Activated T-cell treated with anti-CD3 and anti-CD28 coated beads for 24 hours (primary cell): ENCODE results near the gene DSTYK.
"Not testable (repeated sequence)": the region's sequence is repeated elsewhere in the genome, so short reads cannot be mapped to it uniquely, and the experiment has no call there.

Experiments
- DNase-seq: peaks from one replicate; pipeline ENCODE4 v3.0.0-alpha.2; 2020; ENCODE audit warnings: low read depth

DSTYK gene

GRCh38 chr1:205220421-205220820 lies 8.9 kb upstream of the DSTYK start:
- no peak for DNase-seq

GRCh38 chr1:205217418-205217817 lies 5.9 kb upstream of the DSTYK start:
- DNase-seq, result no peak

DNA sequence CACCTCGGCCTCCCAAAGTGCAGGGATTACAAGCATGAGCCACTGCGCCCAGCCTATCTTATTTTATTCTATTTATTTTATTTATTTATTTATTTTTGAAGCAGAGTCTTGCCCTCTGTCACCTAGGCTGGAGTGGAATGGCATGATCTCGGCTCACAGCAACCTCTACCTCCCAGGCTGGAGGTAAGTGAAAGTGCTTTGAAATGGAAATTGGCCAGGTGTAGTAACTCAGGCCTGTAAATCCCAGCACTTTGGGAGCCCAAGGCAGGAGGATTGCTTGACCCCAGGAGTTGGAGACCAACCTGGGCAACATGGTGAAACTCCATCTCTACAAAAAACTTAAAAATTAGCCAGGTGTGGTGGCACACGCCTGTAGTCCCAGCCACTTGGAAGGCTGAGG lies 5.1 kb upstream of the DSTYK start:
- DNase-seq, result no peak

DNA sequence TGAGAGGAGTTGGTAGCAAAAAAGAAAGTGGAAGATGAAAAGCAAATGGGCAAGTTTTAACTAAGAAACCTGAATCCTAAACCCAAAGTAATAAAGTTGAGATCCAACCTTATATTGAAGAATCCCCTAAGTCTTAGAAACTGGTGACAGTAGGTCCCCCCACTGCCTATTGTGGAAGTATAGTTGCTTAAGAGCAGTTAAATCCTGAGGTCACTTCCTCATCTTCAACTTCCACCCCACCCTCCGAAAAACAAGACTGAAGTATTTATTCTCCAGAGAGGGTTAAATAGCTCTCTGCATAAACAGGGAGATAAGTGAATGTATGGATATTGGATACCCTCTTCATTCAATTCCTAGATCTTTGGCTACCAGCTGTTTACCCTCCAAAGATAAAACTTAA lies 3.3 kb upstream of the DSTYK start:
- DNase-seq, result no peak

DNA sequence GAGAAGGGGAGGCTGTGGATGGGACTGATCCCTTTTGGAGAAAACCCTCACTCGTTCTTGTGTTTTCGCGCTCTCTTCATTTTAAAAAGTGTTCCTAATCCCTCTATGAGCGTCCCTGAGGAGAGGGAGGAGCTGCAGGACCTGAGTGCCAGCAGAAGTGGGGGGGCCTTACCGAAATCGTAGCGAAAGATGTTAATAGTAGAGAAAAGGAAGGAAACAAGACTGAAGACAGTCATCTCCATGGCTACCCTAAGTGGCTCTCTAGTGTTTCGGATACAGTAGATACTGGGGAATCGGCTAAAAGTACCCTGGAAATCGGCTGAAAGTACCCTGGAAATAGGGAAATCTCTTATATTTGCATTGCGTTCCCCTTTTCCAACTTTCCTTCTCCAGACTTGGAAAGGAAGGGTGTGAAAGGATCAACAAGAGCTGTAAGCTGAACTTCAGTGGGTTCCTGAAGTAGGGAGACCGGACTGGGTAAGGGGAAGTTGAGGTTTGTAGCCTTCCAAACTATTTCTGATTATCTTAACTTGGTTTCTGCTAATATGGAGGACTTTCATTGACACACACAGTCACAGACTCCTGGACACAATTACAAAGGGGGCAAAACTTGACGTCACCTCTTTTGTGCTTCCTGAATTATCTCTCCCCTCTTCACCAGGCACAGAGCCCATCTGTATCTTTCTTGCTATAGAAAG lies 486 bp upstream of the DSTYK start:
- DNase-seq, result no peak

DNA sequence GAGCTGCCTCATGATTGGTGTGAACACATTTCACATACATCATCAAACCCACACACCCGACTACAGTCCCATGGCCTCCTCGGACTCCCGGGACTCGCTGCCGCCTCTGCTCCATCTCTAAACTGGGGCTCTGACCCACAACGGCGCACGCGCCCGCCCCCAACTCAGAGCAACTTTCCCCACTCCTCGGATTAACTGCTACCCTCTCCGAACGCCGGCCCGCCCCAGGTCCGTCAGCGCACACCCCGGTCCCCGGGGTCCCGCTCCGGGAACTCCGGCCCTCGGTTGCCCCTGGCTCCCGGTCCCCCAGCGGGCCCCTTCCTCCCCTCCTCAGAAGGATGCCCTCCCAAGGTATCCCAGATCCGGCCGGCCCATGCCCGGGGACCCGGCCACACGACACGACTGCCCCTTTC lies 740 bp downstream of the DSTYK start:
- peak; percentile 1 for DNase-seq

DNA sequence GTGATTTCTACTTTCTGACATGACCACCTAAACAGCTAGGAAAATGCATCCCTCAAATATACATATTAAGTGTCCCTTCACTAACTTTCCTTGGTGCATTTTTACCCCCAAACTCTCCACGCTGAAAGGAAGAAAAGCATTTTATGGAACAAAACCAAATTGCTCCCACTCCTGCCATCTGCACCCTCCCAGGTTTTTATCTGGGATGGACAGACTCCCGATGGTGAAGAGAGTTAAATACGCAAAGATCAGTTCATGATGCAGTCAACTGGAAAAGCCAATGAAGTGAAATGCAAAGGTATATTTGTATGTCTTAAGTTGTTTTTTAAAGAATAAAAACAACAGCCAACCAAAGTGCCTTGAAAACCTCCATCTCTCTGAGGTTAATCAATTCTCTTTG lies 2.7 kb downstream of the DSTYK start:
- no peak for DNase-seq

DNA sequence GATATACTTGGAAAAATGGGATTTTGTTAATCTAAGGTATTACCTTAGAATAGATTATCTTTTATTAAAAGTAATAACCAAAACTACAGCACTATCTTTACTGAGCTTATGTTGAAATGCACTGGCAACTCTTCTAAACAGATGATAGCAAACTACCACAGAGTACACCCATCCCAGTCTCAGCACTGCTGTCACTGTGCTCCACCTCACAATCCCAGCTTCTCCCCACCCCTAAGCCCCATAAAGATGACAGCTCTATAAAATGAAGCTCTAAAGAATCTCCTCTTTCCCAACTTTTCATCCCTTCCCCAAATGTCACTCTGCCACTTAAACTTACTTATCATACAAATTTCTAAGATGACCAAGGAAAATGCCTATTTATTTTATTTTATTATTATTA lies 6.4 kb downstream of the DSTYK start:
- no peak for DNase-seq

DNA sequence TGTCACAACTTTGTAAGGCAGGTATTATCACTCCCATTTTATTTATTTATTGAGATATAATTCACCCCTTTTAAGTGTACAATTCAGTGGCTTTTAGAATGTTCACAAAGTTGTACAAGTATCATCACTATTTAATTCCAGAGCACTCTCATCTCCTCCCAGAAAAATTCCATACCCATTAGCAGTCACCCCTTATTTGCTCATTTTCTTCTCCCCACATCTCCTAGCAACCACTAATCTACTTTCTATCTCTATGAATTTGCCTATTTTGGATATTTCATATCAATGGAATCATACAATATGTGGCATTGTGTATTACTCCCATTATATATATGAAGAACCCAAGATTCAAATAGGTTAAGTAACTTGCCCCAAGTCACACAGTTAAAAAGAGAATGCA lies 7.0 kb downstream of the DSTYK start:
- DNase-seq, result no peak

DNA sequence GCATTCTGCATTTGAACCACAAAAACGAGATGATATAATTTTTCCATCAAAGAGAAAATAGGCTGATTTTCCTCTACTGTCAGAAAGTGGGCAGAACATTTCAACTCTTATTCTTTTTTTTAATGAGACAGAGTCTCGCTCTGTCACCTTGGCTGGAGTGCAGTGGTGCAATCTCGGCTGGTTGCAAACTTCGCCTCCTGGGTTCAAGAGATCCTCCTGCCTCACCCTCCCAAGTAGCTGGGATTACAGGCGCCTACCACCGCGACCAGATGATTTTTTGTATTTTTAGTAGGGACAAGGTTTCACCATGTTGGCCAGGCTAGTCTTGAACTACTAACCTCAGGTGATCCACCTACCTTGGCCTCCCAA lies 11.6 kb downstream of the DSTYK start:
- DNase-seq, result no peak

GRCh38 chr1:205199090-205199930 lies 12.2 kb downstream of the DSTYK start:
- DNase-seq, result peak; percentile 37

DNA sequence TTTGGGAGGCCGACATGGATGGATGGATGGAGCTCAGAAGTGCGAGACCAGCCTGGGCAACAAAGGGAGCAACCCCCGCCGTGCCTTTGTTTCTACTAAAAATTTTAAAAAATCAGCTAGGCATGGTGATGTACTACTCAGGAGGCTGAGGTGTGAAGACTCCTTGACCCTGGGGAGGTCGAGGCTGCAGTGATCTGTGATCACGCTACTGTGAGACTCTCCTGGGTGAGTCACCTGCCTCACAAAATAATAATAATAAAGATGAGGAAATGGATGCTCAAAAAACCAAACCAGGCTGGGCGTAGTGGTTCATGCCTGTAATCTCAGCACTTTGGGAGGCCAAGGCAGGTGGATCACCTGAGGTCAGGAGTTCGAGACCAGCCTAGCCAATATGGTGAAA lies 19.2 kb downstream of the DSTYK start:
- DNase-seq, result no peak

DNA sequence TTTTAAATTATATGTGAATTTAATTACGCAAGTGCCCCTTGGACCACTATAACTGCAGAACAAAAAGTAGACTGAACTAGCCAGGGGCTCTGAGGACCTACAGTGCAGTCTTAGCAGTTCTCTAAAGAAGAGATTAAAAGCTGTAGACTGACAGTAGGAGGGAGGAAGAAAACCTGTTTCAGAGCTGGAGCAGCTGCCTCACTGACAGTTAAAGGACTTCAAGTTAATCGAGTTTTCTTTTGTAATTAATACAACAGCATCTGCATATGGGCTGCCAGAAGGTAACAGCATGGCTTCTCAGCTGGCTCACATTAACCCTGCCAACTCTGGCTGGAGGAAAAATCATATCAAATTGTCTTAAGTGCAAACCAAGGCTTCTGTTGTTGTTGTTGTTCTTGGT lies 19.9 kb downstream of the DSTYK start:
- no peak for DNase-seq

DNA sequence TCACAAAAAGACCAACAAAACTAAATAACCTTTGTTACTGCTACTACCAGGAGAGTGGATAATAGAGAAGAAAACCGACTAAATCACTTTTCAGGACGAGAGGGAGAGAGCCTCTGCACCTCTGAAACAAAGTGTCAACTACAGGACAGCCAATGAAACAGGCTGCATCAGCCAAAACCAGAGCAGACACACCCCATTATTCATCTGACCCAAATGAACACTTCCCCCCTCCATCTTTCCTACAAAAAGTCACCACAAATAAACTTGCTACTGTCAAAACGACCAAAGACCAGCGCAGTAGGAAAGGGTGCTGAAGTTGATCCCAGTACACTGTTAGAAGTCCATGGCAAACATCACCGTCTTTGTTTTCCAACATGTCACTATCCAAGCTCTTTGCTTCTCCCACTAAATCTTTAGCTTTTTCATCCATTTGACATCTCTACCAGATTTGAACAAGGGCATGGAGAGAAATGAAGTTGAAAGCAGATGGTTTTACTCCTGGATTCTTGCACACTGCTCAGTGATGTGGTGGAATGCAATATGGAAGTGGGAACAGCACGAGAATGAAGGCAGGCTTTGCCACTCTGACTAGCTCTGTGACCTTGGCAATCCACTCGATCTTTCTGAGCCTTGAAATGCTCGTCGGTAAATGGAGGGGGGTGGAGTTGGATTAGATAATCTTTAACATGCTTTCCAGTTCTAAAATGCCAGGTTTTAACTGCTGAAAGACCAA lies 20.5 kb downstream of the DSTYK start:
- DNase-seq, result no peak

GRCh38 chr1:205189131-205189530 lies 22.4 kb downstream of the DSTYK start:
- no peak for DNase-seq

DNA sequence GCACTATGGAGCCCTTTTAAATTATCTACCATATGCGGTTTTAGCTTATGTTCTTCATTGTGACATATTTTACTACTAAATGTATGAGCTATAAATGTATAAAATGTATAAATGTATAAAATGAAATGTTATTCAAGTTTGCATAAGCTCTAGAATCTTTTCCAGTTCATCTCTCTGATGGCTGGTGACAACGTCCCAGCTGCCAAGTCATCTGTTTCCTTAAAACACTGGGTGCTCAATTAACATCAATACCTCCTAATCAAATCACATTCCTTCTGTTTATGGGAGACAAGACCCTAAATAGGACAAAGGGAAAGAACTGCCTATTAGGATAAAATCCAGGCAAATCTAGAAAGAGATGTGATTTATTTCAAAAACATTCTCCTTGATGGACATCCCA lies 22.9 kb downstream of the DSTYK start:
- DNase-seq, result no peak

- no peak for DNase-seq
These were observed 23.4 kb downstream of the DSTYK start for GRCh38 chr1:205188098-205188497.

- DNase-seq, result no peak
These were observed 24.1 kb downstream of the DSTYK start for GRCh38 chr1:205187420-205187819.

DNA sequence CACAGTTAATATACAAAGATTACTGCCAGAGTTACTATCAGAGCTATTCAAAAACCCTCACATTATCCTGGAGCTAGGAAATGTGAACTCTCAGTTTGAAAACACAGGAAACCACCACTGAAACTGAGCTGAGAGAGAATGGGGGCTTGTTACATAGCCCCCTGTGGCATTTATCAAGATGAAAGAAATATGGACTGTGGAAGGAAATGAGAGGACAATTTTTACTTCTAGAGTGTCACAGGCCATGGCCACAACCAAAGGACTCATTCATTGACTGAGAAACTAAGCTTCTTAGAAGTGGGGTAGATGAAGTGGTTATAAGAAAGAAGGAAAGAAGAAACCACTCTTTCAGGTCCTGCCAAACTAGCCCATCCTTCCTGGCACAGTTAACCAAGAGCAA lies 25.3 kb downstream of the DSTYK start:
- DNase-seq, result no peak

DNA sequence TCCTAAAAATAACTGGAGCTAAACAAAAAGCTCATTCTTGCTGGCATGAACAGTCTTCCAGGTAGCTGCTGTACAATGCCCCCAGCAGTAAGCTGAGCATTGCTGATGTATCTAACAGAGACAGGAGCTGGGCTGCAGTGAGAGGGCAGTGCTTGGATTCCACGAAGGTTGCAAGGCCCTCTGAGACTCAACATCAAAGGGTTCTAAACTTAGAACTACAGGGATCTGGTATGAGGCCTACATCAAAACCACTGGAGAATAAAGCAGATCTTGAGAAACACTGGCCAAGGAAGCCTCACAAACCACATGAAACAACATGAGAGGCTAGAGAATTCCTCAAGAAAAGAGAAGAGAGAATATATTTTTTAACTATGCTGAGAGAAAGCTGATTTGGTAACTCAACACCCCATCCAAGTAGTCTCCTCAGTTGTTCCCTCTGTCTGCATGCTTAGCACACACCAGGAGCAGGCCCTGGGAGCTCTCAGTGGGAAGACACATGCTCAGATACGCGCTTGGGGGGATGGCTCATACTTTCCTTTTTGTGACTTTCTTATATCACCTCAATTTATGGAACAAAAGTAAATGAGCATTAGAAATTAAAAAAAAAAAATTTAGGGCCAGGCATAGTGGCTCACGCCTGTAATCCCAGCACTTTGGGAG lies 27.7 kb downstream of the DSTYK start:
- no peak for DNase-seq

DNA sequence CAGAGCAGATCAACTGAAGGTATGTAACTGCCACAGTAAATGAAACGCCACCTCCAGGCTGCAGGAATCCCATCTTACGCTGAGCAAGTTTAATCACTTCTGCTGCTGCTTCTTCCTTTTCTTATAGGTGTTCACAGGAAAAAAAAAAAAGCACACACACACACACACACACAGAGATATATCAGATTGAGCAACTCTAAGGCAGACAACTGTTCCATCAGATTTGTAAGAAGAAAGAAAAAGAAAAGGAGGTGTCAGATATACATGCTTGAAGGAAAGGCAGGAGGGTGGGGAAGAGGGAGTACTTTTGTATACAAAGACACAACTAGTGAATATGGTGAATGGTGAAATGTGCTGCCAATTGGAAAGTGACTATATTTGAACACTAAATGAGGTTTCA lies 28.6 kb downstream of the DSTYK start:
- no peak for DNase-seq

- DNase-seq, result not testable (repeated sequence)
These were observed 31.2 kb downstream of the DSTYK start for GRCh38 chr1:205180331-205180730.

DNA sequence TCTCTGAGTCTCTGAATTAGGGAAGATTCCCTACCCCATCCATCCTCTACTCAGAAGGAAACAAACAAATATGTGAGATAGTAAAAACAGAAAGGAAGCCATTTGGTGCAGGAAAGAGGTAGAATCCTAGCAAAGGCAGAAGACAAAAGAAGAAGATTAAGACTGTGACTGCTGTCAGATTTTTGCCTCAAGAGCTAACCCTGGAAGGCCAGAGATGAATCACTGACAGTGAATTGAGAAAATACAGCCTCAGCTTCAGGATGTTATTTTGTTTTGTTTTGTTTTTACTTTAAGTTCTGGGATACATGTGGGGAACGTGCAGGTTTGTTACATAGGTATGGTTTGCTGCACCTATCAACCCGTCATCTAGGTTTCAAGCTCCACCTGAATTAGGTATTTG lies 31.7 kb downstream of the DSTYK start:
- DNase-seq, result no peak
